ENCODE measurements around the gene FADS1. TPM values are rescaled to one million over a fixed set of nuclear protein-coding genes. Genes with fewer than 3 reads are reported as not detected.
A peak's percentile ranks its signal among the peaks of the same experiment; 100 is the strongest.

FADS1 gene
- total and polyA plus RNA-seq, 2 of the 13 experiments (the other 11 are each of a cell fraction or from before 2014, with no cell fraction given): 91.8 to 108 TPM

DNA sequence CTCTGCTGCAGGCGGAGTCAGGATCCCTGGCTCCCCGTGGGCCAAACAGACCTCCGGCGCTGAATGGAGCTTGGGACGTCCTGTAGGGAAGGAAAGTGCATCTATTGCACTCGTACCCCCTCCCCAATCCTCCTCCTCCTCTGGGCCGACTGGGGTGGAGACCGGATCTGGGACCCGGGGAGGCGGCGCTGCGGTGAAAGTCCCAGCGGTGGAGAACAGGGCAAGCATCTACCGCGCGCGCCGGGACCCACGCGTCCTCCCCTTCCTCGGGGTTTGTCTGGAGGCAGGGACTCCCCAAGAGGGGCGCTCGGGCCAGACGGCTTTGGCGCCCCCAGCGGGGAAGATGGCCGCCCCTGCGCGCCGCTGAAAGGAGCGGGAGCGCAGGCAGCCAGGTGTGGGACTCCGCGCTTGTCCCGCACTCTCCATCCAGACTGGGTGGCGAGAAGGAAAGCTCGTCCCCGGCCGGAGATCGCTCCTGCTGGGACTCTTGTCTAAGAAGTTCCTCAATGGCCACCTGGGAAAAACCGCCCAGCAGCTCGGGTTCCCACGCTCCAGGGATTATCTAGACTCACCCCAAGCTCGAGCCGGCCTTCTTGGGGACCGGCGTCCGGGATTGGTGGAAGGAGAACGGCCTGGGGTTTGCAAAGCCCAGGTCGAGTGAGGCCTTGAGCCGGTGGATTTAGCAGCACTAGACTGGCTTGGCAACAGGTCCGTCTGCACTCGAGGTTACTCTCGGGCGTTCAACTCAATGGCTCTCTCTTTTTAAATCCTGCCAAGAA lies 12.0 kb upstream of the FADS1 start (continued):
- TF ChIP-seq, protein P1, sequence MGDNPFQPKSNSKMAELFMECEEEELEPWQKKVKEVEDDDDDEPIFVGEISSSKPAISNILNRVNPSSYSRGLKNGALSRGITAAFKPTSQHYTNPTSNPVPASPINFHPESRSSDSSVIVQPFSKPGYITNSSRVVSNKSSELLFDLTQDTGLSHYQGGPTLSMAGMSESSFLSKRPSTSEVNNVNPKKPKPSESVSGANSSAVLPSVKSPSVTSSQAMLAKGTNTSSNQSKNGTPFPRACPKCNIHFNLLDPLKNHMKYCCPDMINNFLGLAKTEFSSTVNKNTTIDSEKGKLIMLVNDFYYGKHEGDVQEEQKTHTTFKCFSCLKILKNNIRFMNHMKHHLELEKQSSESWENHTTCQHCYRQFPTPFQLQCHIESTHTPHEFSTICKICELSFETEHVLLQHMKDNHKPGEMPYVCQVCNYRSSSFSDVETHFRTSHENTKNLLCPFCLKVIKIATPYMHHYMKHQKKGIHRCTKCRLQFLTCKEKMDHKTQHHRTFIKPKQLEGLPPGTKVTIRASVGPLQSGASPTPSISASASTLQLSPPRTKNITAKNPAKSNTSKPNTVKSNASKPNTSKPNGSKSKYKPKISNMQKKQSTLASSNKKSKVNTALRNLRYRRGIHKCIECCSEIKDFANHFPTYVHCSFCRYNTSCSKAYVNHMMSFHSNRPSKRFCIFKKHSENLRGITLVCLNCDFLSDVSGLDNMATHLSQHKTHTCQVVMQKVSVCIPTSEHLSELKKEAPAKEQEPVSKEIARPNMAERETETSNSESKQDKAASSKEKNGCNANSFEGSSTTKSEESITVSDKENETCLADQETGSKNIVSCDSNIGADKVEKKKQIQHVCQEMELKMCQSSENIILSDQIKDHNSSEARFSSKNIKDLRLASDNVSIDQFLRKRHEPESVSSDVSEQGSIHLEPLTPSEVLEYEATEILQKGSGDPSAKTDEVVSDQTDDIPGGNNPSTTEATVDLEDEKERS (CRISPR knock-in tag; IDR thresholded peaks at IDR 0.05): 0 out of 2 replicates have a peak, but pooled peaks have one; percentile 13
- TF ChIP-seq, protein P2, sequence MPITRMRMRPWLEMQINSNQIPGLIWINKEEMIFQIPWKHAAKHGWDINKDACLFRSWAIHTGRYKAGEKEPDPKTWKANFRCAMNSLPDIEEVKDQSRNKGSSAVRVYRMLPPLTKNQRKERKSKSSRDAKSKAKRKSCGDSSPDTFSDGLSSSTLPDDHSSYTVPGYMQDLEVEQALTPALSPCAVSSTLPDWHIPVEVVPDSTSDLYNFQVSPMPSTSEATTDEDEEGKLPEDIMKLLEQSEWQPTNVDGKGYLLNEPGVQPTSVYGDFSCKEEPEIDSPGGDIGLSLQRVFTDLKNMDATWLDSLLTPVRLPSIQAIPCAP (CRISPR knock-in tag; IDR thresholded peaks at IDR 0.05; ENCODE audit: low read depth): no peak
- TF ChIP-seq ZFX (CRISPR knock-in tag; IDR thresholded peaks at IDR 0.05; ENCODE audit: low read depth): peak; percentile 53
- TF ChIP-seq, protein P3, sequence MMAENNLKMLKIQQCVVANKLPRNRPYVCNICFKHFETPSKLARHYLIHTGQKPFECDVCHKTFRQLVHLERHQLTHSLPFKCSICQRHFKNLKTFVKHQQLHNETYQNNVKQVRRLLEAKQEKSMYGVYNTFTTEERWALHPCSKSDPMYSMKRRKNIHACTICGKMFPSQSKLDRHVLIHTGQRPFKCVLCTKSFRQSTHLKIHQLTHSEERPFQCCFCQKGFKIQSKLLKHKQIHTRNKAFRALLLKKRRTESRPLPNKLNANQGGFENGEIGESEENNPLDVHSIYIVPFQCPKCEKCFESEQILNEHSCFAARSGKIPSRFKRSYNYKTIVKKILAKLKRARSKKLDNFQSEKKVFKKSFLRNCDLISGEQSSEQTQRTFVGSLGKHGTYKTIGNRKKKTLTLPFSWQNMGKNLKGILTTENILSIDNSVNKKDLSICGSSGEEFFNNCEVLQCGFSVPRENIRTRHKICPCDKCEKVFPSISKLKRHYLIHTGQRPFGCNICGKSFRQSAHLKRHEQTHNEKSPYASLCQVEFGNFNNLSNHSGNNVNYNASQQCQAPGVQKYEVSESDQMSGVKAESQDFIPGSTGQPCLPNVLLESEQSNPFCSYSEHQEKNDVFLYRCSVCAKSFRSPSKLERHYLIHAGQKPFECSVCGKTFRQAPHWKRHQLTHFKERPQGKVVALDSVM (CRISPR knock-in tag; IDR thresholded peaks at IDR 0.05): peak; percentile 80
- TF ChIP-seq, protein P4, sequence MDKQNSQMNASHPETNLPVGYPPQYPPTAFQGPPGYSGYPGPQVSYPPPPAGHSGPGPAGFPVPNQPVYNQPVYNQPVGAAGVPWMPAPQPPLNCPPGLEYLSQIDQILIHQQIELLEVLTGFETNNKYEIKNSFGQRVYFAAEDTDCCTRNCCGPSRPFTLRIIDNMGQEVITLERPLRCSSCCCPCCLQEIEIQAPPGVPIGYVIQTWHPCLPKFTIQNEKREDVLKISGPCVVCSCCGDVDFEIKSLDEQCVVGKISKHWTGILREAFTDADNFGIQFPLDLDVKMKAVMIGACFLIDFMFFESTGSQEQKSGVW (CRISPR knock-in tag; IDR thresholded peaks at IDR 0.05; ENCODE audit: borderline replicate concordance): no peak
- TF ChIP-seq FOXK2 (IDR thresholded peaks at IDR 0.05): no peak
- 0 out of 2 replicates have a peak, but pooled peaks have one; percentile 42 for TF ChIP-seq IRX3 (CRISPR knock-in tag; IDR thresholded peaks at IDR 0.05; ENCODE audit: borderline replicate concordance, low read depth)
- TF ChIP-seq, protein P5, sequence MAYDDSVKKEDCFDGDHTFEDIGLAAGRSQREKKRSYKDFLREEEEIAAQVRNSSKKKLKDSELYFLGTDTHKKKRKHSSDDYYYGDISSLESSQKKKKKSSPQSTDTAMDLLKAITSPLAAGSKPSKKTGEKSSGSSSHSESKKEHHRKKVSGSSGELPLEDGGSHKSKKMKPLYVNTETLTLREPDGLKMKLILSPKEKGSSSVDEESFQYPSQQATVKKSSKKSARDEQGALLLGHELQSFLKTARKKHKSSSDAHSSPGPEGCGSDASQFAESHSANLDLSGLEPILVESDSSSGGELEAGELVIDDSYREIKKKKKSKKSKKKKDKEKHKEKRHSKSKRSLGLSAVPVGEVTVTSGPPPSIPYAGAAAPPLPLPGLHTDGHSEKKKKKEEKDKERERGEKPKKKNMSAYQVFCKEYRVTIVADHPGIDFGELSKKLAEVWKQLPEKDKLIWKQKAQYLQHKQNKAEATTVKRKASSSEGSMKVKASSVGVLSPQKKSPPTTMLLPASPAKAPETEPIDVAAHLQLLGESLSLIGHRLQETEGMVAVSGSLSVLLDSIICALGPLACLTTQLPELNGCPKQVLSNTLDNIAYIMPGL (CRISPR knock-in tag; IDR thresholded peaks at IDR 0.05; ENCODE audit: borderline replicate concordance in 1 of 2, low read depth in 1 of 2): peak; percentile 72 to 82; a peak in 3 of 4 replicates
- TF ChIP-seq, protein P6, sequence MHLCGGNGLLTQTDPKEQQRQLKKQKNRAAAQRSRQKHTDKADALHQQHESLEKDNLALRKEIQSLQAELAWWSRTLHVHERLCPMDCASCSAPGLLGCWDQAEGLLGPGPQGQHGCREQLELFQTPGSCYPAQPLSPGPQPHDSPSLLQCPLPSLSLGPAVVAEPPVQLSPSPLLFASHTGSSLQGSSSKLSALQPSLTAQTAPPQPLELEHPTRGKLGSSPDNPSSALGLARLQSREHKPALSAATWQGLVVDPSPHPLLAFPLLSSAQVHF (CRISPR knock-in tag; IDR thresholded peaks at IDR 0.05): no peak
- TF ChIP-seq, protein P7, sequence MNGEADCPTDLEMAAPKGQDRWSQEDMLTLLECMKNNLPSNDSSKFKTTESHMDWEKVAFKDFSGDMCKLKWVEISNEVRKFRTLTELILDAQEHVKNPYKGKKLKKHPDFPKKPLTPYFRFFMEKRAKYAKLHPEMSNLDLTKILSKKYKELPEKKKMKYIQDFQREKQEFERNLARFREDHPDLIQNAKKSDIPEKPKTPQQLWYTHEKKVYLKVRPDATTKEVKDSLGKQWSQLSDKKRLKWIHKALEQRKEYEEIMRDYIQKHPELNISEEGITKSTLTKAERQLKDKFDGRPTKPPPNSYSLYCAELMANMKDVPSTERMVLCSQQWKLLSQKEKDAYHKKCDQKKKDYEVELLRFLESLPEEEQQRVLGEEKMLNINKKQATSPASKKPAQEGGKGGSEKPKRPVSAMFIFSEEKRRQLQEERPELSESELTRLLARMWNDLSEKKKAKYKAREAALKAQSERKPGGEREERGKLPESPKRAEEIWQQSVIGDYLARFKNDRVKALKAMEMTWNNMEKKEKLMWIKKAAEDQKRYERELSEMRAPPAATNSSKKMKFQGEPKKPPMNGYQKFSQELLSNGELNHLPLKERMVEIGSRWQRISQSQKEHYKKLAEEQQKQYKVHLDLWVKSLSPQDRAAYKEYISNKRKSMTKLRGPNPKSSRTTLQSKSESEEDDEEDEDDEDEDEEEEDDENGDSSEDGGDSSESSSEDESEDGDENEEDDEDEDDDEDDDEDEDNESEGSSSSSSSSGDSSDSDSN (CRISPR knock-in tag; IDR thresholded peaks at IDR 0.05): peak; percentile 78
- 0 out of 2 replicates have a peak, but pooled peaks have one; percentile 8 for TF ChIP-seq EEA1 (CRISPR knock-in tag; IDR thresholded peaks at IDR 0.05; ENCODE audit: borderline replicate concordance)
- 0 out of 2 replicates have a peak, but pooled peaks have one; percentile 15 for TF ChIP-seq KLF13 (CRISPR knock-in tag; IDR thresholded peaks at IDR 0.05)
- TF ChIP-seq SP1 (IDR thresholded peaks at IDR 0.05): no peak
- 0 out of 2 replicates have a peak, but pooled peaks have one; percentile 4 for TF ChIP-seq SP1 (CRISPR knock-in tag; IDR thresholded peaks at IDR 0.05)
- TF ChIP-seq ZNF263 (CRISPR knock-in tag; IDR thresholded peaks at IDR 0.05): peak; percentile 24; the same call in 1 of the 2 replicates

All from HepG2 (cell line).